SKM-1 treated with dmso at 0.1 percent for 144 hours (cell line): ENCODE results near the gene NINL.
"Not testable (repeated sequence)": the region's sequence is repeated elsewhere in the genome, so short reads cannot be mapped to it uniquely, and the experiment has no call there.

Experiments used
- DNase-seq: peaks from one replicate; lab custom pipeline; 2025; ENCODE audit not compliant: unreplicated experiment; lab: John Stamatoyannopoulos, UW

The NINL gene

DNA sequence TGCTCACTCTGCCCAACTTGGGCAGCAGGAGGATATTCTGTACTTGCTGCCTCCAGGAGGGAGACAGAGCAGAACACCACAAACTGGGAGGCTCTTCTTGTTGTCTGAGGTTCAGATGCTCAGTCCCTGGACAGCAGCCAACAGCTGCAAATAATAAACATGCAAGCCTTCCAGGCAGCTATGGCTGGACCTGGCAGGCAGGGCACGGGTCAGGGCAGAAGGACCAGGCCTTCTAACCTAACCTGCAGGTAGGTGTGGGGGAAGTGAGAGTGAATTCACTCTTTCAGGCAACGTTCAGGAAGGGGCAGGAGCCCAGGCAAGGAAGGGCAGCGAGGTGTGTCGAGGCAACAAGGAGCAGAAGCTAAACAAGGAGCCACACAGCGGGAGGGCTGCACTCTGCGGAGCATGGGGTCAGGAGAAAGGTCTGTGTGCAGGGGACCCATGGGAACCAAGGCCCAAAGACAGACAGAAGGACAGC, 31.5 kb downstream of the NINL start:
- no peak for DNase-seq

DNA sequence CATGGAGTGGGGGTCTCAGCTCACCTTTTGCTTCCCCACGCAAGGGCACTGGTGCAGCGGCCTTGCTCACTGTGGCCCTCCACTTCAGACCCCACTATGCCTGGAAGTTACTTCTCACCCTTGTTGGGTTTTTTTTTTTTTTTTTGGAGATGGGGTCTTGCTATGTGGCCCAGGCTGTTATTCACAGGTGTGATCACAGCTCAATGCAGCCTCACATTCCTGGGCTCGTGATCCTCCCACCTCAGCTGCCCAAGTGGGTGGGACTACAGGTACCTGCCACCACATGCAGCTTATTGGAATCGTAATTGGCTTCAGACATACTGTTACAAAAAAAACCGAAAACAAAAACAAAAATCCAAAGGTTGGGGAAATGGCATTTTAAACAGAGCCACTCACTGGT, 32.4 kb downstream of the NINL start:
- DNase-seq = no peak

DNA sequence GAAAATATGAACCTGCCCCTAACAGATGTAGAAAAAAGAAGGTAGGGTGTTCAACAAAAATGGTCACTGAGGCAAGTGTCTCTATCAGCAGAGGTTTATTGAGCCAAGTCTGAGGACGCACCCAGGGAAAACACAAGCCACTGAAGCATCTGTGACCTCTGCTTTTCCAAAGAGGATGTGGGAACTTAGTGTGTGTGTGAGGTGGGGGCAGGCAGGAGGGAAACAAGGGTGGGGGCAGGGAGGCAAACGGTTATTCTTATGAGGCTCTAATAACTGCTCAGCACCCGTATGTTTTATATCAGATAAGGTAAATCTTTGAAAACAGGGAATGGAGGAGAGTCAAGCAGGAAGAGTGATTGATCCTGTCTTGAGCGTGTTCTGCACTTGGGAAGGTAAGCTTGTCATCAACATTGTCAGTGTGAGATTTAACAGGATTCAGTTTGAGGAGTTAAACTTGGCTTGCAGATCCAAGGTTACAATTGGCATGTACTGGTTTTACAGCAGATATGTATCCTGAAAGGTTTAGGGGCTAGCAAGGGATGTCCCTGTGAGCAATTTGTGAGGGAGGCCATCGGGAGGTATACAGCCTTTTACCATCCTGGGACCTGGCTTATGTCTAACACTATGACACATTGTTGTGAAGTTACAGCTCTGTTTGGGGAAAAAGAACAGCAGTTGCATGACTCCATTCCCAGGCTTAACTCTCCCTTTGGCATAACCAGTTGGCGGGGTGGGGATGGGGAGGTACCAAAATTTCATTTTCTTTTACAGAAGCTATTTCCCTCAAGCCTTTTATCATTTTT, 33.7 kb downstream of the NINL start:
- no peak for DNase-seq

DNA sequence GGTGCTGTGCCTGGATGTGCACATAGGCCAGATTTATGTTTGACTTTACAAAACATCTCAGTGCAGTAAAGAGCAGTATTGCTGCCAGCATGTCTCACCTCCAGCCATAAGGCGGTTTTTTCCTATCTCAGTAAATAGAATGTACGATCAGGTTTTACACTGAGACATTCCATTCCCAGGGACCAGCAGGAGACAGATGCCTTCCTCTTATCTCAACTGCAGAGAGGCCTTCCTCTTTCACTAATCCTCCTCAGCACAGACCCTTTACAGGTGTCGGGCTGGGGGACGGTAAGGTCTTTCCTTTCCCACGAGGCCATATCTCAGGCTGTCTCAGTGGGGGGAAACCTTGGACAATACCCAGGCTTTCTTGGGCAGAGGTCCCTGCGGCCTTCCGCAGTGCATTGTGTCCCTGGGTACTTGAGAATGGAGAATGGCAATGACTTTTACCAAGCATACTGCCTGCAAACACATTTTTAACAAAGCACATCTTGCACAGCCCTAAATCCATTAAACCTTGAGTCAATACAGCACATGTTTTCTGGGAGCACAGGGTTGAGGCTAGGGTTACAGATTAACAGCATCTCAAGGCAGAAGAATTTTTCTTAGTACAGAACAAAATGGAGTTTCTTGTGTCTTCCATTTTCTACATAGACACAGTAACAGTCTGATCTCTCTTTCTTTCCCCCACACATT, 34.5 kb downstream of the NINL start:
- not testable (repeated sequence) for DNase-seq

DNA sequence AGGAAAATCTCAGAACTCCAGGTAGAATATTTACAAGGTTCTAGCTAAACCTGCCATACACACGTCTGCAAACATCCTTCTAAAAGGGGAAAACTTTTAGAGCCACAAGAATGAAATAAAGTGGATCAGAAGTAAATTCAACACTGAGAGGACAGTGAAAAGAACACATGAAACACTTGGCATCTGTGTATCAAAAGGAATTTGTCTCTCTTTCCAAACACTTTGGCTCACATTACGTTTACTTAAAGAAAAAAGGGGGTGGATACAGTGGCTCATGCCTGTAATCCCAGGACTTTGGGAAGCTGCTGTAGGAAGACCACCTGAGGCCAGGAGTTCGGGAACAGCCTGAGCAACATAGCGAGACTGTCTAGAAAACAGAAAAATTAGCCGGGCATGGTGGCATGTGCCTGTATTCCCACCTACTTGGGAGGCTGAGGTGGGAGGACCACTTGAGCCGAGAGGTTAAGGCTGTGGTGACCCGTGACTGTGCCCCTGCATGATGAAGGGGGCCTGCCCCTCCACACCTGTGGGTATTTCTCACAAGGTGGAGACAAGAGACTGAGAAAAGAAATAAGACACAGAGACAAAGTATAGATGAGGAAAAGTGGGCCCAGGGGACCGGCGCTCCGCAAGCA, 35.4 kb downstream of the NINL start:
- no peak for DNase-seq

DNA sequence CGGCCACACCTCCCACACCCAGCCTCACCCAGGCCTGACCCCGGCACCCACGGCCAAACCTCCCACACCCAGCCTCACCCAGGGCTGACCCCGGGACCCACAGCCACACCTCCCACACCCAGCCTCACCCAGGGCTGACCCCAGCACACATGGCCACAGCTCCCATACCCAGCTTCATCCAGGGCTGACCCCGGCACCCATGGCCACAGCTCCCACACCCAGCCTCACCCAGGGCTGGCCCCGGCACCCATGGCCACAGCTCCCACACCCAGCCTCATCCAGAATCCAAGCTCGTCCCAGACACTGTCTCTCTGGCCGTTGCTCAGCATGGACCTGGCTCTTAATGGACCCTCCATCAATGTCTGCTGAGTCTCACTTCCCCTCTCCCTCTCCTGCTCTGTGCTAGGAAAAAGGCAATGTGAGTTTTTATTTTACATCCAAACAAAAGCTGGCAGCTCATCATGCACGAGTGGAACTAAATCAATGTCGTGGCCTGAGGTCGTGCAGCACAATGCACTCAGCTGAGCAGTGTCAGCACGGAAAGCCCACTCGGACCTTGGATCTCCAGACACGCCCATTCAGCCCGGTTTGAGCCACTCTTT, 36.1 kb downstream of the NINL start:
- no peak for DNase-seq

DNA sequence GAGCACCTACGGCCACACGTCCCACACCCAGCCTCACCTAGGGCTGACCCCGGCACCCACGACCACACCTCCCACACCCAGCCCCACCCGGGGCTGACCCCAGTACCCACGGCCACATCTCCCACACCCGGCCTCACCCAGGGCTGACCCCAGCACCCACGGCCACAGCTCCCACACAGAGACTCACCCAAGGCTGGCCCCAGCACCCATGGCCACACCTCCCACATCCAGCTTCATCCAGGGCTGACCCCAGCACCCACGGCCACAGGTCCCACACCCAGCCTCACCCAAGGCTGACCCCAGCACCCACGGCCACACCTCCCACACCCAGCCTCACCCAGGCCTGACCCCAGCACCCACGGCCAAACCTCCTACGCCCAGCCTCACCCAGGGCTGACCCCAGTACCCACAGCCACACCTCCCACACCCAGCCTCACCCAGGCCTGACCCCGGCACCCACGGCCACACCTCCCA, 36.7 kb downstream of the NINL start:
- no peak for DNase-seq

DNA sequence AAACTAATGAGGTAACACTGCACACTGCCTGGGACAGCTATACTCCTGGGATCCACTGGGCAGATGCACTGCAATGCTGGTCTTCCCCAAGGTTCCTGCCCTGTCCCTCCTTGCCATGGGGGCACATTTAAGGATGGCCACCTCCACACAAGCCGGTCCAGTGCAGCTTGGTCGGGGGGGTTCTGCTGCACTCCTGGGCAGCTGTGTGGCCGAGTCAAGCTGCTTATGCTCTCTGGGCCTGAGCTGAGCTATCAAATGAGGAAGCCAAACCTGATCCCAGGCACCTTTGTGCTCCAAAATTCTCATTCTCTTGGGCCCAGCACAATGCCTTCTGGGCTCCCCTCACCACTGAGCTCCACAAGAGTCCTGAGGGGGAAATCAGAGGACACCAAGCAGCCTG, 37.3 kb downstream of the NINL start:
- DNase-seq = no peak

DNA sequence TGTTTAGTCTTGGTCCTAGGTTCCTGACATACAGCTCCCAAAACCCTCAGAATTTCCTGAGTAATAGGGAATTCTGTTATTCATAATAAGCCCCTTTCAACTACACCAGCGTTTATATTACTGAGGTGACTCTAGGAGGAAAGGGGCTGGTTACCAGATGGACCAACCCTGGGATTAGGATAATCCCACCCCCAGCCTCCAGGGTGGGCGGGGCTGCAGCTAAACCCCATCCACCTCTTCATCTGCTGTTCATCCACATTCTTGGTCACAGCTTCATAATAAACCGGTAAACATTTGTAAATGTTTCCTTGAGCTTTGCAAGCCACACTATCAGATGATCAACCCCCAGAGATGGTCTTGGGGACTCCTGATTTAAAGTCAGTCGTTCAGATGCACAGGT, 38.3 kb downstream of the NINL start:
- DNase-seq = no peak

DNA sequence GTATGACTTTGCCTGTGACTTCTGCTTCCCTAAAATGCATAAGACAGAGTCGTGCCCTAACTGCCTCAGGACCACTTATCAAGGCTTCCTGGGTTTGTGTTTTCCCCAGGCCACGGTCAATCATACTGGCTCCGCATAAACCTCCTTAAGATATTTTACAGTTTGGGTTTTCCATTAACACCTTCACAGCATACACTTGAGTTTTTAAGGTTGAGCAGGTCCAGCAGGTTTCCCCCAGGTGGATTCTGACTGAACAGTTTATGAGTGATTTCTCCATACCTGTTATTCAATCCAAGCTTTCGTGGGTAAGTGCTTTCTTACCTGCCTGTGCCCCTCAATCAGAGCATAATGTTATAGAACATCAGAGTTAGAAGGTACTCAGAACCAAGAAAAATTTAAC, 39.3 kb downstream of the NINL start:
- DNase-seq = no peak

DNA sequence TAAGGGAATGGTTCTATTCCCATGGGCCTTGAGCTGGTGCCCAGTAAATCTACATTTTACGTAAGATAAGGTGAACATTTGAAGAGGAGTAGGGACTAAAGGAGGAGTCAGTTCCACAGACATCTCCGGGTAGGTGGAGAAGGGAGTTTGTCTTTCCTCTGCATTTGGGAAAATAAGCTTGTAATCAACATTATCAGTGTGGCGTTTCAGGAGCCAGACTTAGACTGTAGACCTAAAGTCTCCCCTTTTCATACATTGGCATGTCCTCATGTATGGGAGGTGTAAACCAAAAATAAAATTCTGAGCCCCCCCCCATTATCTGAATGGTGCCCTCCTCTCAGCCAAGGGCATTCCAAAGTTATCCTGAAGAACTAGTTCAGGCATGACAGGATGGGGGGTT, 40.2 kb downstream of the NINL start:
- no peak for DNase-seq

DNA sequence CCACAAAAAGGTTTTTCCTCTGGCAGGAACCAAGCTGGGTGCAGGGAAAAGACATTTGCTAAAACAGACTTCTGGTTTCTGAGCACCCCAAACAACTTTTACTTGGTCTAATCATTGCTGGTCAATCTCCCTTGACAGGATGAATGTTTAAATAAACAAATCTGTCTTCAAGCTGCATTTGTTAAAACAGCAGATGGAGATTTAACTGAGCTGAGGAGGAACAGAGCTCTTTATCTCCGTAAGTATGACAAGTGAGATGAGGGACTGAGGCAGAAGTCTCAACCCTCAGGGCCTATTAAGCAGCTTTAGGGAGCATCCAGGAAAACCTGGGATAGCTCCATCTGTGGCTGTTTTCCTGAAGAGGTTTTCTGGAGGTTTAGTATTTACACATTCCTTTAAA, 40.6 kb downstream of the NINL start:
- no peak for DNase-seq

DNA sequence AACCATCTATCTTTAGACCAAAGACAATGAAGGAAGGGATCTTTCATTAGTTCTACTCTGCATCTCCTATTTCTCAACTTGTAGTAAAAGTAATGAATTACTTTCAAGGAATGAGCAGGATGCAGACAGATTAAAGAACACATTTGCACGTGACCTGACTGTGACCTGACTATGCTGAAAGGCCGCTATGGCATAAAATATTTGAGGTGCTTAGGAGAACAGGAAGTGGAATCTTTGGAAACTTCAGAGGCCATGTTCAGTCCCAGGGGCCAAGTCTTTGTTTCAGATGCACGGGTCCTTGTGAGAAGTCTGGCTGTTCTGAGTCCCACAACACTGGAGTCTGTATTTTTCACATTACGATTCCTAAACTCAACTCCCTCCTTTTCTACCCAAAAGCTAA, 41.0 kb downstream of the NINL start:
- DNase-seq = no peak

DNA sequence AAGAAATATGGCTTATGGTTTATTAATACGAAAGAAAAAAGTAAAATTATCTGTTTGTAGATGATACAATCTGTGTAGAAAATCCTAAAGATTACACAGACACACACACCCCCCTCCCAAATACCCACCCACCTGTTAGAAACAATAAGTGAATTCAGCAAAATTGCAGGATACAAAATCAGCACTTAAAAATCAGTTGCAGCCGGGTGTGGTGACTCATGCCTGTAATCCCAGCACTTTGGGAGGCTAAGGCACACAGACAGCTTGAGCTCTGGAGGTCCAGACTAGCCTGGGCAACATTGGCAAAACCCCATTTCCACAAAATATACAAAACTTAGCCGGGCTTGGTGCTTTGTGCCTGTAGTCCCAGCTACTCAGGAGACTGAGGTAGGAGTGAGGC, 42.3 kb downstream of the NINL start:
- no peak for DNase-seq

DNA sequence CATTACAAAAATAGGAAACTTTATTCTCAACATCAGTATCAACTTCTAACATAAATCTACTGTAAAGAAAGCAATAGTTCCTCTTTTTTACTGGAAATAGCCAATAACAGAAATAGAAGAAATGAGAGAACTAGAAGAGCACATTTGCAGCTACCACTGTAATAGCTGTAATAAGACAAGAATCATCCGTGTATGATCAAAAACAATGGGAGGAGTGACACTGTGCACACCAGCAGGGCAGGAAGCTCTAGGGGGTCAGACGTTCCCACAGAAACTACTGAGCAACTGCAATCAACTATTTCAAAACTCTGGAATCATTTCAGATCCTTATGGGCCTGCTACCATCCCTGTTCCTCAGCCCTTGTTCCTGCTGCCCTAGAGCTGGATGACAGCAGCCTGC, 43.7 kb downstream of the NINL start:
- no peak for DNase-seq

DNA sequence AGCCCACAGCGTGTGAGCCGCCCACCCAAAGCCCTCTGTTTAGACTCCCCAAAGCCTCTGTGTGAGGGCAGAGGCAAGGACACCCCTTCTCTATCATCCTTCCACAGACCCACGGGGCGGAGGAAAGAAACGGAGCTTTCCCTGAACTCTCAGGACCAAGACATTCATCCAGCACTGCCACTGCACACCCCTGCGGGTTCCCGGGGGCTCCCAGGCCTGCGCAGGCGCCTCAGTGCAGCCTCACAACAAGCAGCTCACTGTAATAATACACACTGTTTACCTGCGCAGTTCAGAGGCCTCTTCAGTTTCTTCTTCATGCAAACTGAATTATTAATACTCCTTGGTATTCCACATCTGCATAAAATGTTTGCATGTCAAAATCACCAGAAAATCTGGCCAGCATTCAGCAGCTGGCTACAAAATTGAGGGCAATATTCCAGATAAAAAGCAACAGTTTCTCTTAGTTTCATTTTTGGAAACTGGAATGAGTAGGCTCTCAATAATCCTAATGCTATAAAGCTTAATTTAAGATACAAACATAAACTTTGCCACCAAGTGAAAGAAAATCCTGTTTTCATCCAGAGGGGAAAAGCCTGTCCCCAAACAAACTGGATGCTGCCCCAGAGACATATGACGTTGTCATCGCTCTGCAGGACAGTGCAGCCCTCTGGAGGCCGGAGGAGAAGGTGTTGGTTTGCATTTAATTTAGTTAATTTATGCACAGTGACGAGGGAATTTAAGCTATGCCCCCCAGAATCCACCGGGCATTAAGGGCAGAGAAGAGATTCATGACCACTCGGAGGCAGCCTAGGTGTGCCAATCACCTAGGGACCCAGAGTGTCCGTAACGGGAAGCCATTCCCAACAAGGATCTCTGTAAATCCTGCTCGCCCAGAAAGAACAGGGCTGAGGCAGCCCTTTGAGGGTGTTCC, 45.3 kb downstream of the NINL start:
- no peak for DNase-seq

DNA sequence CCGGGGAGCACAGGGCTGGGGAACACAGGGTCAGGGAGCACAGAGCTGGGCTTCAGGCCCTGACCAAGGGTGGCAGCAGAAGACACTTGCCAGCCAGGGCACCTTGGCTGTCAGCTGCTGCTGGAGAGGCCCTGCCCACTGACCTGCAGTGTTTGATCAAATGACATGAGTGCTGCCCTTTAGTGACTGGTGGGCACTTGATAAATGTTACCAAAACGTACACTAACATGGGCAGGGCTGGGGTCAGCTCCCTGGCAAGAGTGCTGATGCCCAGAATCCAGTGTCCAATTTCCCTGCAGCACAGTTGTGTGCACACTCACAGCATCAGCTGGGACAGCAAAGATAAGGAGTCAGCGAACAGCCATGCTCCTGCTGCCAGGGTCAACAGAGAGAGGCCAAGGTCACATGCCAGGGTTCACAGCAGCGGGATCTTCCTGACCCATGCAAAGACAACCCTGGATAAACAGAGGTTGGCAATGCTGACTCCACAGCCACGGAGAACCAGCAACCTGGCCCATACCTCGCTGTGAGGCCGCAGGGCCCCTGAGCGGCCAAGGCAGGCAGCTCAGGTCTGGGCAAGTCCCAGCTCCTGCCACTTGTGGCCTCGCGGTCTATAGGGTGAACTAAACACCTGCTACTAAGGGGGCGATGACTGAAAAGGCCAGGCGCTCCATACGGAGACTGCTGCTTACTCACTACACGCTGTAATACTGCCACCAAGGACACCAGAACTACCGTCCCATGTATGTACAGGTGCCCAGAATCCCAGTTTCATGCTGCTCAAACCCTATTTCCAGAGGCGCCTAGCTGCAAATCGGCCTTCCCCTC, 46.3 kb downstream of the NINL start:
- no peak for DNase-seq

DNA sequence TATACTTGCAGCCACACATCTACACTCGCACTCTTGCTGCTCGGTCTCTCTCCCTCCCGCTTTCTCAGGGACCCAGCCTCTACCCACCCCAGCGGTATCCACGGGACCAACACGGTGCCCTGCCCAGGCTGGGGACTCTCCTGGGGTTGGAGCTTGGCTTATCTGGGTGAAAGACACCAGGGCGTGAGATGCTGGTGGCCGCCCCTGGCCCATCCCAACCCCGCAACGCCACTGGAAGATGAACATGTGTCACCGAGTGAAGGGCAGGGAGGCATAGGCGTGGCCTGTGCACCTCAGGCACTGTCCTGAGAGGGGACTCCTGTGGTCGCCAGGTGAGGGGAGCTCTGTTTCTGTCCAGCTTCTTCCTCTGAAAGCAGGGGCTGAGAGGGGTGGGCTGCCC, 47.4 kb downstream of the NINL start:
- no peak for DNase-seq

DNA sequence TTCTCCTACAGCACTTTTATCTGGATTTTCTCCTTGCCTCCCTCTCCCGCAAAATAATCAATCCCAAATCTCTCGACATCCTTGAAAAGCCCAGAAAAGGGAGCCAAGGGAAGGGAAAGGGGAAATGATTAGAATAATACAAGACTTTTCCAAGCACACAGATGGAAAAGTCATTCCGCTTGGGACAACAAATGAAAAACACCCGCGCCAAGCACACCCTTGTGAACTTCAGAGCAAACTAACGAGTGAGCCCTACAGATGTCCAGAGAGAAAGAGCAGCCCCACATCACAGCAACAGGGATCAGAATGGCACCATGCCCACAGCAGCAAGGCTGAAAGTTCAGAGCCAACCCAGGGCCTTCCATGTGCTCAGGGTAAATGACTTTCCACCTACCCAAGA, 49.6 kb downstream of the NINL start:
- DNase-seq = no peak

DNA sequence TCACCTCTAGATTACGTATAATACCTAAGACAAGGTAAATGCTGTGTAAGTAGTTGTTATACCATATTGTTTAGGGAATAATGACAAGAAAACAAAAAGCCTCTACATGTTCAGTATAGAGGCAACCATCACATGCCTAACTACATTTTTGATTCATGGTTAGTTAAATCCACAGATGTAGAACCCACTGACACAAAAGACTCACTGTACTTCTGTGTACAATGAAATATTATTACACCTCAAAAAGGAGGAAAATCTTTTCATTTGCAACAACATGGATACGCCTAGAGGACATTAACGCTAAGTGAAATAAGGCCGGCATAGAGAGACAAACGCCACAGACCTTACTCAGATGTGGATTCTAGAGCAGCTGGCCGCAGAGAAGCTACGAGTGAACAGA, 50.5 kb downstream of the NINL start:
- DNase-seq = no peak
